Measurements from ENCODE around the gene KCTD12.
A peak's percentile ranks its signal among the peaks of the same experiment; 100 is the strongest.

The KCTD12 gene

DNA sequence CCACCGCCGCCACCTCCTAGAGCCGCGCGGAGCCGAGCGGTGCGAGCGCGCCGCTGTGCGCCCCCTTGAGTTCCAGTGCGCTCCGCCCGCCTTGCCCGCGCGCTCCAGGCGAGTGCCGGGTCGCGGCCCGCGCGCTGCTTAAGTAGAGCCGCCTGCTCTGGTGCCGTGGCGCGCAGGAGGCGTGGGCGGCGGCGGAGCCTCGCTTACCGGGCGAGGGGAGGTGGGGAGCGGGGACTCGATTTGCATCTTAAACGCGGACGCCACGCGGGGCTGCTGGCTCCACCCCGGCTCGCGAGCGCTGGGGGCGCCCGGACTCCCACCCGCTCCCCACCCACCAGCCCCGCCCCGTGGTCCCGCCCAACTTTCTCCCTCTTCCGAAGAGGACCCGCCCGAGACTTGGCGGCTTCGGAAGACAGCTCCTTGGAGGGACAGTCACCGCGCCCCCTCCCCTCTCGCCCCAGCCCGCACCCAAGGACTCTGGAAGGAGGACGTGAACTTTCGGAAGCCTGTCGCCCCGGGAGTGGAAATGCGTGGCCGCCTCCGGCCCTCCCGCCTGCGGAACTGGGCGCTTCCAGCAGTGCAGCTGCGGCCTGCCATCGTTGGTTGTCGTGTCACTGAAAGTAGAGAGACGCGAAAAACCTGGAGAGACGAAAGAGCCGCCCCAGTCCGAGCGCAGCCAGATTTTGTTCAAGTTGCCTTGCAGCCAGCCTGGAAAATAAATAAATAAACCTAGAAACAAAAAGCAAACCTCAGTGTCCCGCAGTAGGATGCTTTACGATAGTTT is at the start of gene KCTD12:
Gene KCTD12 (minus strand): TSS at position 114 of the 784 bp plus-strand sequence. CDS start 257 bp downstream, outside the sequence.
- Histone ChIP-seq H3K27ac (ENCODE audit: low read depth, low read length) (no peak within 1 kb of the TSS), H4K20me1 (ENCODE audit: low read depth, low read length) (0 out of 2 replicates have a peak, but pooled peaks cover 5% of the 10 kb centered on the region), H3K9me3 (ENCODE audit: insufficient read depth, low read length) (no peaks in the 10 kb centered on the region)

DNA sequence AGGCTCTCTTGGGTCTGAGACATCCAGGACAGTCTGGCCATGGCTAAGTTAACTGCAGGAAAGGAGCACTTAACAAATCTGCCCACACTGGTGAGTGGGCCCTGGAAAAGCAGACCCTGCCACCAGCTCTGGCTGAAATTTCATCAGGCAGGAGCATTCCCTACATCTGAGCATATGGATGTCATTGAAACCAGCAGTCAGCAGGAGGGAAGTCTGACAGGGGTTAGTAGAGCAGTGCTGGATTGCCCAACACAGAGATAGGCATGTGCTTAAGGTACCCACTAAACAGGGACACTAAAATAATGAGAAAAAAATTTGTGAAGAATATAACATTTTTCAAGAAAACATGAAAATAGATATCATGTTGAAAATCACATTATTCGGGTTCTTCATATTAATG is 48.5 kb upstream of the KCTD12 start:
- Histone ChIP-seq H3K4me3 (ENCODE audit: insufficient read depth, low read length, poor library complexity, severe bottlenecking) (no peak overlapping the region), H3K4me2 (ENCODE audit: low read depth, low read length, poor library complexity, severe bottlenecking) (no peak overlapping the region), H3K36me3 (ENCODE audit: low read length) (no peaks in the 10 kb centered on the region), H3F3A (ENCODE audit: insufficient read depth) (no peaks in the 10 kb centered on the region), H3K79me2 (ENCODE audit: insufficient read depth, low read length) (no peaks in the 10 kb centered on the region), H2AFZ (ENCODE audit: low read depth, low read length, severe bottlenecking) (no peak overlapping the region), H4K20me1 (ENCODE audit: low read depth, low read length) (no peaks in the 10 kb centered on the region), H3K9me2 (replicated peaks; ENCODE audit: insufficient read depth, low read length) (no peaks in the 10 kb centered on the region), H3K9me3 (ENCODE audit: insufficient read depth, low read length) (no peaks in the 10 kb centered on the region), H3K9ac (ENCODE audit: low read length) (no peak overlapping the region), H3K27me3 (ENCODE audit: low read length) (no peaks in the 10 kb centered on the region), H3K27ac (ENCODE audit: low read depth, low read length) (no peak overlapping the region)
- TF ChIP-seq EZH2phosphoT487 (conservative IDR thresholded peaks at IDR 0.05; ENCODE audit: low read length) = no peak
- TF ChIP-seq, protein P1, sequence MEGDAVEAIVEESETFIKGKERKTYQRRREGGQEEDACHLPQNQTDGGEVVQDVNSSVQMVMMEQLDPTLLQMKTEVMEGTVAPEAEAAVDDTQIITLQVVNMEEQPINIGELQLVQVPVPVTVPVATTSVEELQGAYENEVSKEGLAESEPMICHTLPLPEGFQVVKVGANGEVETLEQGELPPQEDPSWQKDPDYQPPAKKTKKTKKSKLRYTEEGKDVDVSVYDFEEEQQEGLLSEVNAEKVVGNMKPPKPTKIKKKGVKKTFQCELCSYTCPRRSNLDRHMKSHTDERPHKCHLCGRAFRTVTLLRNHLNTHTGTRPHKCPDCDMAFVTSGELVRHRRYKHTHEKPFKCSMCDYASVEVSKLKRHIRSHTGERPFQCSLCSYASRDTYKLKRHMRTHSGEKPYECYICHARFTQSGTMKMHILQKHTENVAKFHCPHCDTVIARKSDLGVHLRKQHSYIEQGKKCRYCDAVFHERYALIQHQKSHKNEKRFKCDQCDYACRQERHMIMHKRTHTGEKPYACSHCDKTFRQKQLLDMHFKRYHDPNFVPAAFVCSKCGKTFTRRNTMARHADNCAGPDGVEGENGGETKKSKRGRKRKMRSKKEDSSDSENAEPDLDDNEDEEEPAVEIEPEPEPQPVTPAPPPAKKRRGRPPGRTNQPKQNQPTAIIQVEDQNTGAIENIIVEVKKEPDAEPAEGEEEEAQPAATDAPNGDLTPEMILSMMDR (IDR thresholded peaks at IDR 0.05; ENCODE audit: insufficient read depth, low read length, poor library complexity, severe bottlenecking) = no peak

More for the DNA sequence above, at the start of gene KCTD12:
- H3K79me2 ChIP-seq (ENCODE audit: insufficient read depth, low read length) = no peaks in the 10 kb centered on the region
- H3K4me2 ChIP-seq (ENCODE audit: low read depth, low read length, poor library complexity, severe bottlenecking) = peak within 1 kb of the TSS; percentile 61
- H3K27me3 ChIP-seq (ENCODE audit: low read length) = 0 out of 2 replicates have a peak, but pooled peaks cover 3% of the 10 kb centered on the region
- H3F3A ChIP-seq (ENCODE audit: insufficient read depth) = 0 out of 2 replicates have a peak, but pooled peaks cover 3% of the 10 kb centered on the region
- peak within 1 kb of the TSS; percentile 53 for H3K4me3 ChIP-seq (ENCODE audit: insufficient read depth, low read length, poor library complexity, severe bottlenecking)
- peak within 1 kb of the TSS; percentile 58 for H3K9ac ChIP-seq (ENCODE audit: low read length)
- peak within 1 kb of the TSS; percentile 60 for H2AFZ ChIP-seq (ENCODE audit: low read depth, low read length, severe bottlenecking)
- no peaks in the 10 kb centered on the region for H3K9me2 ChIP-seq (replicated peaks; ENCODE audit: insufficient read depth, low read length)
- TF ChIP-seq, protein P1 (IDR thresholded peaks at IDR 0.05; ENCODE audit: insufficient read depth, low read length, poor library complexity, severe bottlenecking) = no peak
- TF ChIP-seq EZH2phosphoT487 (conservative IDR thresholded peaks at IDR 0.05; ENCODE audit: low read length) = no peak
- no peaks in the 10 kb centered on the region for H3K36me3 ChIP-seq (ENCODE audit: low read length)

DNA sequence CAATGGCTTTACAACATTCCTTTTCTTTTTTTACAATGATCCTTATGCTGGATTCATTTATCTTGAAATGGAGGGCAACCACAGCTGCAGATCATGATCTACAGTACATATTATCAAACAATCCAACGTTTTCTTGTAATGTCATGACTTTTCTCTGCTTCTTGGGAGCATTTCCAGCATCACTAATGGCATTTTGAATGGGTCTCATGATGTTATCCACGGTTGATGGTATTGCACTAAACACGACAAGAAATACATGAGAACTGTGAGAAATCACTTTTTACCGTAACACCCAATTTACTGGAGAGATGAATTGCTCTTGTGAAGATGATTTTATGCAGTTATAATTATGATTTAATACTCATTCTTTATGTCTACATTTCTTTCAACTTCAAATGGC is 45.9 kb upstream of the KCTD12 start:
- TF ChIP-seq, protein P1 (IDR thresholded peaks at IDR 0.05; ENCODE audit: insufficient read depth, low read length, poor library complexity, severe bottlenecking) = no peak
- TF ChIP-seq EZH2phosphoT487 (conservative IDR thresholded peaks at IDR 0.05; ENCODE audit: low read length) = no peak
- Histone ChIP-seq H3K9ac (ENCODE audit: low read length) (no peak overlapping the region), H3K27ac (ENCODE audit: low read depth, low read length) (no peak overlapping the region), H3K79me2 (ENCODE audit: insufficient read depth, low read length) (no peaks in the 10 kb centered on the region), H3K27me3 (ENCODE audit: low read length) (no peaks in the 10 kb centered on the region), H3K9me2 (replicated peaks; ENCODE audit: insufficient read depth, low read length) (no peaks in the 10 kb centered on the region), H3F3A (ENCODE audit: insufficient read depth) (no peaks in the 10 kb centered on the region), H4K20me1 (ENCODE audit: low read depth, low read length) (no peaks in the 10 kb centered on the region), H3K4me2 (ENCODE audit: low read depth, low read length, poor library complexity, severe bottlenecking) (no peak overlapping the region), H3K9me3 (ENCODE audit: insufficient read depth, low read length) (no peaks in the 10 kb centered on the region), H2AFZ (ENCODE audit: low read depth, low read length, severe bottlenecking) (no peak overlapping the region), H3K36me3 (ENCODE audit: low read length) (no peaks in the 10 kb centered on the region), H3K4me3 (ENCODE audit: insufficient read depth, low read length, poor library complexity, severe bottlenecking) (no peak overlapping the region)

Measured in SU-DHL-6 (cell line).